ENCODE data around the gene SCYGR1. TPM values are rescaled to one million over a fixed set of nuclear protein-coding genes. Genes with fewer than 3 reads are reported as not detected.

SCYGR1 gene
- total RNA-seq, 1 donor from 2014 or later = not detected

DNA sequence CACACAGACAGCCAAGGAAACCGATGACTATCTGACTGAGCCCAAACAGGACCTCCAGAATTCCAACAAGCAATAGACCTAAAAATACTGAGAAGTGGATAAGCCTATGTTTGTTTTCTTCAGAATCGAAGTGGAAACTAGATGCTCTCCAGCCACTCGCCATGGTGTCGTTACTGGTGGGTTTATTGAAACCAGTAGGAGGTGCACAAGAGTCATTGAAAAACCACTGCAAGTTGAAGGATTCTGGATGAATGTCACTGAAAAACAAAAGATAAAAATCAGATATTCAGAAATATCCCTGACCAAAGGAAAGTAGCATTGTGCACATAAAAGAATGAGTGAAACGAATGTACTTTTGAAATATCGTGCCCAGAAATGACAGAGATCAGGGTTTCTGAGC lies 24.0 kb downstream of the SCYGR1 start:
- Mint-ChIP-seq H3K36me3 (ENCODE audit: low read depth) (peaks cover 16% of the 10 kb centered on the region), H3K4me3 (ENCODE audit: unreplicated experiment) (no peak overlapping the region), H3K4me1 (ENCODE audit: low read depth) (peaks cover 32% of the 10 kb centered on the region), H3K9me3 (ENCODE audit: low read depth) (peaks cover 2% of the 10 kb centered on the region), H3K27me3 (ENCODE audit: low read depth) (no peaks in the 10 kb centered on the region), H3K27ac (ENCODE audit: unreplicated experiment) (no peak overlapping the region)
- TF ChIP-seq, protein P1, sequence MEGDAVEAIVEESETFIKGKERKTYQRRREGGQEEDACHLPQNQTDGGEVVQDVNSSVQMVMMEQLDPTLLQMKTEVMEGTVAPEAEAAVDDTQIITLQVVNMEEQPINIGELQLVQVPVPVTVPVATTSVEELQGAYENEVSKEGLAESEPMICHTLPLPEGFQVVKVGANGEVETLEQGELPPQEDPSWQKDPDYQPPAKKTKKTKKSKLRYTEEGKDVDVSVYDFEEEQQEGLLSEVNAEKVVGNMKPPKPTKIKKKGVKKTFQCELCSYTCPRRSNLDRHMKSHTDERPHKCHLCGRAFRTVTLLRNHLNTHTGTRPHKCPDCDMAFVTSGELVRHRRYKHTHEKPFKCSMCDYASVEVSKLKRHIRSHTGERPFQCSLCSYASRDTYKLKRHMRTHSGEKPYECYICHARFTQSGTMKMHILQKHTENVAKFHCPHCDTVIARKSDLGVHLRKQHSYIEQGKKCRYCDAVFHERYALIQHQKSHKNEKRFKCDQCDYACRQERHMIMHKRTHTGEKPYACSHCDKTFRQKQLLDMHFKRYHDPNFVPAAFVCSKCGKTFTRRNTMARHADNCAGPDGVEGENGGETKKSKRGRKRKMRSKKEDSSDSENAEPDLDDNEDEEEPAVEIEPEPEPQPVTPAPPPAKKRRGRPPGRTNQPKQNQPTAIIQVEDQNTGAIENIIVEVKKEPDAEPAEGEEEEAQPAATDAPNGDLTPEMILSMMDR (IDR thresholded peaks at IDR 0.05) = peak; percentile 35
- no peak for DNase-seq (ENCODE audit: low spot score)

DNA sequence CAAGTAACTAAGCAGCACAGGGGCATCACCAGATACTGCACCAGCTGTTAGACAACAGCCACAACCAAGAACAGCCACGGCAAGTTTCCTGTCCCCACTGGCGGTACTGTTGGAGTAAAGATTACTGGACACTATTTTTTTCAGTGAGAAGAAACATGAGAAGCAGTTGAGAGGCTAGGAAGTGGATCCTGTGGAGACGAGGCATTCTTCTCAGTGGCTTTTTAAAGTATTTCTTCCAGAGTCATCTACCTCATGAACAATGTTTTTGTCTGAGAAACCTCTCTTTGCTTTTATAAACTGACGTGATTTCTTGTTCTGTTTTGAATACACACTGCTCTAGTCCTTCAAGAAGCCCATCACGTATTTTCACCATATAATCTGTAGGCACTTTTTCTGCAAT lies 27.4 kb downstream of the SCYGR1 start:
- DNase-seq (ENCODE audit: low spot score) = no peak
- no peaks in the 10 kb centered on the region for H3K27me3 Mint-ChIP-seq (ENCODE audit: low read depth)
- H3K9me3 Mint-ChIP-seq (ENCODE audit: low read depth) = no peaks in the 10 kb centered on the region
- peaks cover 12% of the 10 kb centered on the region for H3K4me1 Mint-ChIP-seq (ENCODE audit: low read depth)
- TF ChIP-seq, protein P1 (IDR thresholded peaks at IDR 0.05) = no peak
- no peak overlapping the region for H3K27ac Mint-ChIP-seq (ENCODE audit: unreplicated experiment)
- peaks cover 31% of the 10 kb centered on the region for H3K36me3 Mint-ChIP-seq (ENCODE audit: low read depth)
- H3K4me3 Mint-ChIP-seq (ENCODE audit: unreplicated experiment) = no peak overlapping the region

DNA sequence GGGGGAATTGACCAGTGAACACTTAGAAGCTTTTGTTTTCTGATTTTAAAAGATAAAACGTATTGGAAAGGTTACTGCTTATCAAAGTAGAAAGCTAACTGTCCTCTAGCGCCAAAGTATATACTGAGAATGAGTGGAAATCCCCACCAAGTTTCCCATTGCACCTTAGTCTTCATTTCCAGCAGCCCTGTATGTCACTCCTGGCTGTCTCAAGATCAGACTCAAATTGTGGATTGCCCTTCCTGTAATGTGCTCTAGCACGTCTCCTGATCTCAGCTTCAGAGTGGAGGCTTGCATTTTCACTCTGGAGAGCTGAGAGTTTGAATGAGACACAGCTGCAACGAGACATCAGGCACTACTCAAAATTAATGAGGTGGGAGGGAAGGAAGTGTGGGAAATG lies 36.1 kb downstream of the SCYGR1 start:
- DNase-seq (ENCODE audit: low spot score) = no peak
- no peaks in the 10 kb centered on the region for H3K9me3 Mint-ChIP-seq (ENCODE audit: low read depth)
- no peak overlapping the region for H3K27ac Mint-ChIP-seq (ENCODE audit: unreplicated experiment)
- no peaks in the 10 kb centered on the region for H3K27me3 Mint-ChIP-seq (ENCODE audit: low read depth)
- H3K36me3 Mint-ChIP-seq (ENCODE audit: low read depth) = peaks cover 18% of the 10 kb centered on the region
- no peaks in the 10 kb centered on the region for H3K4me1 Mint-ChIP-seq (ENCODE audit: low read depth)
- TF ChIP-seq, protein P1 (IDR thresholded peaks at IDR 0.05) = no peak
- no peak overlapping the region for H3K4me3 Mint-ChIP-seq (ENCODE audit: unreplicated experiment)

DNA sequence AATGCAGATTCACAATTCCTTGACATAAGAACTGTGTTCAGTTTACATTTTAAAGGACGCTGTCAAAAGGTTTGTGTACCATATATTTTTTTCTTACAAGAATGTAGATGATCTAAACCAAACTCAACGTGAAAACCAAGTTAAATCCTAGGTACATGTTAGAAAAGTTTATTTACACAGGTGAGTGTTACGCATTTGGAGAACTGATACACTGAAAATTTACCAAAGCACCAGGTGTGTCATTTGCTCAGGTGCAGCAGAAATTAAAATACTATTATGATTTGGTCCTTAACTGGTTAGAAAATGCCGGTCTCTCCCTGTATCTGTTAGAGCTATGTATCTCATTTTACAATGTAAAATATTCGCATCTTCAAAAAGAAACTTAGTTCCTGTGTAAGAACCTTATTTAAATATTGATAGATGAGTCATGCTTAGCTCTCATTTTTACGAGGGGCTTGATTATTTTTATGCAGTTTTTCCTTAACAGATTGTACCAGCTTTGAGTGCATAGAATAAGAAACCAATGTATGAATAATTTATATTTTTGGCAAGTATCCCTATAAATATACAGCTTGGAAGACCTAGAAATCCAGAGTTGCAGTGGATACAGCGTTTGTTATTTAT lies 37.6 kb downstream of the SCYGR1 start:
- no peak for DNase-seq (ENCODE audit: low spot score)
- Mint-ChIP-seq H3K4me1 (ENCODE audit: low read depth) (no peaks in the 10 kb centered on the region), H3K9me3 (ENCODE audit: low read depth) (no peaks in the 10 kb centered on the region), H3K4me3 (ENCODE audit: unreplicated experiment) (no peak overlapping the region), H3K27me3 (ENCODE audit: low read depth) (no peaks in the 10 kb centered on the region), H3K36me3 (ENCODE audit: low read depth) (peaks cover 17% of the 10 kb centered on the region), H3K27ac (ENCODE audit: unreplicated experiment) (no peak overlapping the region)
- TF ChIP-seq, protein P1 (IDR thresholded peaks at IDR 0.05) = no peak

DNA sequence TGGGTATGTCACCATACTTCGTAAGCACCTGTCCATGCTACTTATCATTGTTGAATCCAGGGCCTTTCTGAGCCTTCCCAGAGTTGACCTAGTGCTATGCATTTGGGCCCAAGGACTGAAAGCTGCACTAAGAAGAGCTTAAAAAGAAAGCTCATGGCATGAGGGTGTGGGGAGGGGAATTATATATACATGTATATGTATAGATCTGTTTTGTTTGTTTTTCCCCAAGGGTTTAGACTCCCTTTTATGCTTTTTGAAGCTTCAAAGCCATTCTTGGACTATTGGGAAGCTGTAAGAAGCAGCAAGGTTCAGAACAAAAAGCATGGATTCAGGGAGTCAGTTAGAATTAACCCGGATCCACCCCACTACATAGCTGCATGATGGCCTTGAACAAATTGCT lies 39.4 kb downstream of the SCYGR1 start:
- Mint-ChIP-seq H3K27me3 (ENCODE audit: low read depth) (no peaks in the 10 kb centered on the region), H3K9me3 (ENCODE audit: low read depth) (no peaks in the 10 kb centered on the region), H3K4me1 (ENCODE audit: low read depth) (no peaks in the 10 kb centered on the region), H3K36me3 (ENCODE audit: low read depth) (peaks cover 15% of the 10 kb centered on the region), H3K27ac (ENCODE audit: unreplicated experiment) (no peak overlapping the region), H3K4me3 (ENCODE audit: unreplicated experiment) (no peak overlapping the region)
- TF ChIP-seq, protein P1 (IDR thresholded peaks at IDR 0.05) = no peak
- no peak for DNase-seq (ENCODE audit: low spot score)
